NCI-H146 treated with DMSO at 0.1 percent for 48 hours (cell line): ENCODE results near the gene ARHGAP35.
A peak's percentile ranks its signal among the peaks of the same experiment; 100 is the strongest.
"Not testable (repeated sequence)": the region's sequence is repeated elsewhere in the genome, so short reads cannot be mapped to it uniquely, and the experiment has no call there.

Experiments used
- DNase-seq: peaks from one replicate; lab custom pipeline; 2025; ENCODE audit not compliant: unreplicated experiment; lab: John Stamatoyannopoulos, UW

The ARHGAP35 gene

DNA sequence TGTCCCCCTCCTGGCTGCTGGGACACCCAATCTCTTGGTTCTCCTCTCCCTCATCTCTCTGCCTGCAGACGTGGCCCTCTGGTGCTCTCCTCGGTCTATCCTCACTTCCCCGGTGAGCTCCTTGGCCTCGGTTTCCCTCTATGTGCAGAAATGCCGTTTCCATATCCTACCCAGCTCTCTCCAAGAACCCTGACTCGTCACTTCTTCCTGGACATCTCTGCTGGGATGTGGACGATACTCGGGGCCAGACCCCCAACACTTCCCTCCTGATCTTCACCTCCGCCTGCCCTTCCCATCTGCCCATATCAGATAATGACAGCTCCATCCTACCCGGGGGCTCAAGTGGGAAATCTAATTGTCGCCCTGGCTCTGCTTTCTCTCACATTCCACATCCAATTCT is 18.0 kb upstream of the ARHGAP35 start:
- DNase-seq = no peak

DNA sequence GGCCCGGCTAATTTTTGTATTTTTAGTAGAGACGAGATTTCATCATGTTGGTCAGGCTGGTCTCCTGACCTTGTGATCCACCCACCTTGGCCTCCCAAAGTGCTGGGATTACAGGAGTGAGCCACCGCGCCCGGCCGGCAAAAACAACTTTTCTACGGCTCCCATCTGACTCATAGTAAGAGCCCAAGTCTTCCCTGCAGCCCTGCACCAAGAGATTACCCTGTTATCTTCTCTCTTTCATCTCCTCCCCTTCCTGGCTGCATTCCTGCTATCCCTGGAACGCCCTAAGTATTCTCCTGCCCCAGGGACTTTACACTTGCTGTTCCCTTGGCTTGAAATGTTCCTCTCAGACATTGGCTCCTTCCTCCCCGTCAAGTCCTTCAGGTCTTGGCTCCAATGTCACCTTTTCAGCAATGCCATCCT is 16.7 kb upstream of the ARHGAP35 start:
- DNase-seq = no peak

DNA sequence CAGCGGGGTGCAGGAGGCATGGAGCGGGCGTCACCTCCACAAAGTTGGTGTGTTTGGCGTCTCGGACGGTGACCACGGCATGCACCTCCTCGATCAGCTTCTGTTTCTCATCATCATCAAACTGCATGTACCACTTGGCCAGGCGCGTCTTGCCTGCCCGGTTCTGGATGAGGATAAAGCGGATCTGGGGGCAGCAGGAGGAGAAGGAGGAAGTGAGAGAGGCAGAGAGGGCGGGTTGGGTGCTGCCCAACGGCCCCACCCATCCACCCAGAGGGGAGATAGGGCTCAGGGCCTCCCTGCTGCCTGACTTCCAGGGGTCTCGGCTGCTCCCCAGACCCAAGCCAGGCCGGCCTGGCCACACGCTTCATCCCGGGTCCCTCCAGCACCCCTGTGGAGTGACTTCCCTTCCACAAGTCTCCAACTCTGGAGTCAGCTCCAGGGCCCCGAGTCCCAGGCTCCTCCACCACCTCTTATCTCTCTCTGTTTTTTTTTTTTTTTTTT is 14.8 kb upstream of the ARHGAP35 start:
- DNase-seq = no peak

DNA sequence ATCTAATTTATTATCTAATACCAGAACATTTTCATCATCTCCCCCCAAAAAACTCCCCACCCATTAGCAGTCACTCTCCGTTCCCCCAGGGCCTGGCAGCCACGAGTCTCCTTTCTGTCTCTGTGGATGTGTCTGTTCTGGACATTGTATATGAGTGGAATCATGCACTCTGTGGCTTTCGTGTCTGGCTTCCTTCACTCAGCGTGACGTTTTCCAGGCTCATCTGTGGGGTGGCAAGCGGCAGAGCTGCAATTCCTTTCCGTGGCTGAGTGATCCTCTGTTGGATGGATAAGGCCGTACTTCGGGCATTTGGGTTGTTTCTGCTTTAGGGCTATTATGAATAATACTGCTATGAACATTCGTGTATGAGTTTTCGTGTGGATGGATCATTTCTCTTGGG is 13.3 kb upstream of the ARHGAP35 start:
- no peak for DNase-seq

DNA sequence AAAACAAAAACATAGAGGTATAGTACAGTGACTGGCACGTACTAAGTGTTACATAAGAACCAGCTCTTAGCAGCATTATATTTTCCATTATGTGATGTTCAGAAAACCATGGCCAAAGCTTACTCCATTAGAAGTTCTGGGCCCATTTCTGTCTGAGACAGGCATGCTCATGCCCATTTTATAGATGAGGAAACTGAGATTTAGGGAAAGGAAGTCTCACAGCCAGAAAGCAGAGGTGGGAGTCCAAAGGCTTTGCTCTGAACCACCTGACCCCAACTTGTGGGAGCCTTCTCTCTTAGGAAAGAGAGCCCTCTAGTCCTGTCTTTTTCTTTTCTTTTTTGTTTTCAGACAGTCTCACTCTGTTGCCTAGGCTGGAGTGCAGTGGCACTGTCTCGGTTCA is 12.4 kb upstream of the ARHGAP35 start:
- DNase-seq = no peak

DNA sequence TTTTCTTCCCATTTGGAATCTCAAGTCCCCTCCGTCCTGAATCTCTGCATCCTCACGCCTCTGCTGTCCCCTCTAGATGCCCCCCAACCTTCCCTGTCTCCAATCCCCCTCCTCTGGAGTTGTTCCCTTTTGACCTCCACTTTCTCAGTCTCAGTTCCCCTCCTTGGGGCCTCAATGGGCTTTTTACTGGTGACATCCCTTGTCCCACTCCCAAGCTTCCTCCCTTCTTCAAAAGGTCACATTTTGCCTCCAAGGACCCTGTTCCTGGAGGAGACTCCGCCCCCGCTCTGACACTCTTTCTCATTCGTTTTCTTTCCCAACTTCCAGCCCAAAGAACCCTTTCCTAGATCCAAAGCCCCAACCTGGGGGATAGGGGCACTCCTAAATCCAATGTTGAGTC is 11.2 kb upstream of the ARHGAP35 start:
- DNase-seq = no peak

DNA sequence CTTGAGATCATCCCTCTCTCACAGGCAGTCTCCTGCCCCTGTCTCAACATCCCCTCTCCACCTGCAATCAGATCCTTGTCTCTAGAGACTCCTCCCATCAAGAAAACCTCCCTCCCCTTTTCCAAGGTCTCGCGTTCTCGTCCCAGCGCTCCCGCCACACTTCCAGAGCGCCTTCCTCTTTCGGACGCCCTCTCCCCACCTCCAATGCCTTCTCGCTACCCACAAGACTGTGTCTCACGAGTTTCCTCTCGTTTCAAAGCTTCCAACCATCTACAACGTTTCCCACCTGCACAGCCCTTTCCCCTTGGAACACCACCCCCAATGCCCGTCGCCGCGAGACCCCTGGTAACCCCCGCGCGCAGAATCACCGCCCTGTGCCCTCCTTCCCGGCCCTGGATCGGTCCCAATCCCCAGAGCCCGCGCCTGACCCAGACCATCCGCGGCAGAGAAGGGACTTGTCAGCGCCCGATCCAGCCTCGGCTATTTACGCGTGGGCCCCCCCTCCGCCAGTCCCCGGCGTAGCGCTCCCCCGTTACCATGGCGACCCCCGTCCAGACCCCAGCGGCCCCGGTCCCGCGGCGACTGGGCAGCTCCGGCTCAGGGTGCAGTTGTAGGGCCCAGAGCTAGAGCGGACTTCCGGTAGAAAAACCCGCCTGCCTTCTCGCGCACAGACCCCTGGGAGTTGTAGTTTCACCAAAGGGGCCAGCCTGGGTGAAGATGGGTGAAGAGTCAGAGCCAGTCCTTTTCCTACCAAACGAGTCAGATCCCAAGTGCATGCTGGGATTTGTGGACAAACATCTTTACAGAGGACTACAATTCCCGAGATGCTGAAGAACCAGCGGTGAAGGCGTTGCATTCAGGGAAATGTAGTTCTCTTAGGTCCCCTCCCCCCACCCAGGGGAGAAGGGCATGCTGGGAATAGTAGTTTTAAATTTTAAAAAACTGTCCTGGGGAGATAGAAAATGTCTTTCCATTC is 10.3 kb upstream of the ARHGAP35 start, which contains the start of gene AP2S1:
TSS of gene AP2S1 (minus strand) at position 619 of the 976 bp plus-strand sequence. CDS start at position 539, 80 bp downstream.
- peak; percentile 98 for DNase-seq

GRCh38 chr19:46852830-46853229 is 8.0 kb upstream of the ARHGAP35 start:
- DNase-seq = no peak

DNA sequence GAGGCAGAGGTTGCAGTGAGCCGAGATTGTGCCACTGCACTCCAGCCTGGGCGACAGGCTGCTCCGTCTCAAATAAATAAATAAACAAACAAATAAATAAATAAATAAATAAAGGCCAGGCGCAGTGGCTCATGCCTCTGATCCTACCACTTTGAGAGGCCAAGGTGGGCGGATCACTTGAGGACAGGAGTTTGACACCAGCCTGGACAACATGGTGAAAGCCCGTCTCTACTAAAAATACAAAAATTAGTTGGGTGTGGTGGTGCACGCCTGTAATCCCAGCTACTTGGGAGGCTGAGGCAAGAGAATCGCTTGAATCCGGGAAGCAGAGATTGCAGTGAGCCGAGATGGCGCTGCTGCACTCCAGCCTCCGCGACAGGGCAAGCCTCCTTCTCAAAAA is 6.1 kb upstream of the ARHGAP35 start:
- DNase-seq = not testable (repeated sequence)

- DNase-seq = peak; percentile 85
These were observed 4.5 kb upstream of the ARHGAP35 start for GRCh38 chr19:46856062-46857022.

DNA sequence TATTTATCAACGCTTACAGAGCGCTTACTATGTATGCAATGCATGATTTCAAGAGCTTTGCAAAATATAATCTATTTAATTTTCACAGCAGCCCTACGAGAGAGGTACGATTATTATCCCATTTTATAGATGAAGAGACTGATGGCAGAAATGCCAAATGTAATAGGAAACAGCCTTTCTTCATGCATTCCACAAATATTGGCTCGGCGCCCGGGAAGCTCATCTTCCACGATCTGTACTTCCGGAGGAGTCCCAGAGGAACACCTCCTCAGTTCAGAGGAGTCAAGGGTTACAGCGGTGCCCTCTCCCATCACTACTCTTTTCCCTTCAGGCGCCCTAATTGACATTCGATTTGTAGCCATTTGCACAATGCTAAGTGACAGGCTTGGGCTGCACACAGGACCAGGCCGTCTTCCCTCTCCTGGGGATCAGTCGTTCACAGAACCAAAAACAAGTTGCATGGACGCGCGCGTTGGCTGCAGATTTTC is 1.1 kb upstream of the ARHGAP35 start:
- DNase-seq = peak; percentile 88

GRCh38 chr19:46860125-46860845 is 512 bp upstream of the ARHGAP35 start:
- DNase-seq = peak; percentile 96

- DNase-seq = no peak
These were observed 1.1 kb downstream of the ARHGAP35 start for GRCh38 chr19:46861691-46862502.

DNA sequence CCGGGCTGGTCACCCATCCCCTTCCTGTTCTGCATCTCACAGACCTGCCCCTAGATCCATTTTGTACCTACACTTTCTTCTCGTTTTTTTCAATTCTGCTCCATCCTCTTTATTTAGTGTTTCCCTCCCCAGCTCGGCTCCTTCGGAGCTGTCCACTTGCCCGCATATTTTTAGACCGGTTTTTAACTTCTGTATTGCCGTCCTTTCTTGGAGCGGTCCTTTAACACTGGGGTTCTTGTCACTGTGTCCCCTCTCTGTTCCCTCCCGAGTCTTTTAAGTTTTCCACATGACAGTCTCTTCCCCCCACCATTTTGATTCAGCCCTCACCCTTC is 1.7 kb downstream of the ARHGAP35 start:
- no peak for DNase-seq

DNA sequence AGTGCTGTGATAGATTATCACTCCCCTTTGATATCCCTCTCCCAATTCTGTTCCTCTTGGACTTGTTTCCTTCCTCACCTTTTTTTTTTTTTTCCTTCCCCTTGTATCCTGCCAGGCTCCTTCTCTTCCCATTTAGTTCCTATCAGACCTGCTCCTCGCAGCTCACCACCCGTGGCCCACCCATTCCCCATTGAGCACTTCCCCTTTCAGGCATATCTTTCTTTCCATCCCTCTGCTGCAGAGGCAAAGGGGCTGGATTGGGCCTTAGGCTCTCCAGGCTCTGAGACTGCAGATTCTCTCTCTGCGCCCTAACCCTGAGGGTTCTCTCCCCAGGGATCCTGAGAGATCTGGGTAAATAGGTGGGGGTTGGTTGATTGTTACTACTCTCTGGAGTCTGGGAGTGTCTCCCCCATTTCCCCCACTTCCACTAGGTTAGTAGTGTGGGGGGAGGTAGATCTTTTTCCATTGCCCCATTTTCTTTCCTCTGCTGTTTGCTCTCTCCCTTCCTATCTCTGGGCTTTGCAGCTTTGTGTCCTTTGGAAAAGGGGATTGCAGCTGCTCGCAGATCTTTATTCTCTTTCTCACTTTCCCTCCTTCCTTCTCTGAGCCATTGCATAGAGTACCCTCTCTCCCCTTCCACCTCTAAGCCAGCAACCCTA is 2.3 kb downstream of the ARHGAP35 start:
- DNase-seq = no peak

DNA sequence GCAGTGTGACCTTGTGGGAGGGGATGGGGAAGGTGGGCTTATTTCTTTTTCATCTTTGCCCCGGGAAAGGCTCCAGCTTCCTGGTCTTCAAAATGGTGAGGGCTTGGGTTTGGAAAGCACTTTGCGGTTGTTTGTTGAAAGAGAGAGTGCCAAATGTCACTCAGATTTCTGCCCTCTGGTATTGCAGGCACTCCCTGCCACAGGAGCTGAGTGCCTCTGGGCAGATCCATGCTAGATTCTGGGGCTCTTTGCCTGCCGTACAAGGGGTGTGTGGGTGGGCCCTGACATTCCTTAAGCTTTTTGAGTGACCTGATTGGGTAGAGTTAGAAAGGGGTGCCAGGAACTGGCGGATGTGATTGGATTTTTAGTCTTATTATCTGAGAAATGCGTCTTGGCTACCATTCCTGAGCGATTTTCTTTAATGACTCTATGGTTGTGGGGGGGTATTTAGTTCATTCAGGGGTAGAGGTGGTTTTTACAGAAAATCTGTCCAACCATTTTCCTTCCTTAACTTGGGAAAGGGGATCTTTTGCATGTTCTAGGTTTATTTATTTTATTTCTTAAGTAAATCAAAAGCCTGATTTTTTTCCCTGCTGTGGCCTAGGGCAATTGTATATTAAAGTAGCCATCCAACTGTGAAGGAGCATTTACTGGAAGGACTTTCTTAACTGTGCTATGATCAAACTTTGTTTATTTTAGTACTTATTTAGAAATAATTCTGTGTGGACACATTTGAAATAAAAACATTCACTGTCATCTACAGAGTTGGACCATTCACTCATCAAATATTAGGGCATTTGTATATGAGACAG is 3.2 kb downstream of the ARHGAP35 start:
- DNase-seq = no peak

DNA sequence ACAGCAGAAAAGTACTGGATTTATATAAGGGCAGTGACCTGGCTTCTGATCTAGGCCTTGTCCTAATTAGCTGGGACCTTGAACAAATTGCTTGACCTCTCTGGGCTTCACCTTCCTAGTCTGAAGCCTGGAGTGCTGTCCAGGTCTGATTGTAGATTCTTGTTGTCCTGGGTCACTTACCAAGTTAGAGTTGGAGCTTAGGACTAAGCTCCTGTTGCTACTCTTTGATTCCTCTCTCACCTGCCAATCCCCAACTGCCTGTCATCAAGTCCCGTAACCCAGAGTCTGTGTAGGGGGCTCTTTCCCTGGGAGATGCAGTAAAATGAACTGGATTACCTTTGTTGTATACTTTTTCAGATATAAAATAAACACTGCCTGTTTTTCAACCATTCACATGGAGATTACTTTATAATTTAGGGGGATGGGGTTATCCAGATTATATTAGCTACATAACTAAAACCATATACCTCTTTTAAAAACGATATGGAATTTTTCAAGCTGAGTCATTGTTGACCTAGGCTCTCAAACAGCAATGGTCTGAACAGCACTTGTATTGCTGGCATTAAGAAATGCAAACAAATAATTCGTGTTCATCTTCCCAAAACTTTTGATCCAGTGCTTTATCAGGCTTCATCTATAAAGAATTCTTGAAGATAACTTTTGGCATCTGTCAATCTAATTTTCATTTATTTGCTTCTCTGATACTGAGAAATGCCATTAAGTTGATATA is 5.8 kb downstream of the ARHGAP35 start:
- no peak for DNase-seq

- DNase-seq = no peak
These were observed 6.4 kb downstream of the ARHGAP35 start for GRCh38 chr19:46867170-46867569.
